HG03521 (cell line): ENCODE measurements around the gene SNX32.

Experiments used
- ATAC-seq: cut with Tn5 transposase; IDR thresholded peaks from one replicate; pipeline ENCODE4 v1.9.1; 2021; ENCODE audit warnings: mild to moderate bottlenecking, moderate library complexity; ENCODE audit not compliant: unreplicated experiment

The SNX32 gene

GRCh38 chr11:65854852-65855837 lies 21.4 kb downstream of the SNX32 start:
- no peak for ATAC-seq

GRCh38 chr11:65855927-65856363 lies 22.2 kb downstream of the SNX32 start:
- no peak for ATAC-seq

GRCh38 chr11:65856689-65857499 lies 23.1 kb downstream of the SNX32 start:
- peak; percentile 21 for ATAC-seq

- ATAC-seq = peak; percentile 2
Observed at GRCh38 chr11:65857500-65857852, 23.7 kb downstream of the SNX32 start.

GRCh38 chr11:65857853-65858680 lies 24.3 kb downstream of the SNX32 start, which contains the start of gene CFL1:
Gene CFL1 (minus strand): TSS chr11:65858180. CDS start chr11:65858099, 81 bp downstream.
- peak; percentile 50 for ATAC-seq

- no peak for ATAC-seq
Observed at GRCh38 chr11:65858681-65859087, 24.9 kb downstream of the SNX32 start.

- peak; percentile 50 for ATAC-seq
Observed at GRCh38 chr11:65859095-65859811, 25.5 kb downstream of the SNX32 start.

GRCh38 chr11:65859812-65860277 lies 26.1 kb downstream of the SNX32 start:
- no peak for ATAC-seq

GRCh38 chr11:65860278-65861164 lies 26.8 kb downstream of the SNX32 start, which contains the start of gene MUS81:
Gene MUS81 (plus strand): TSS chr11:65860433. CDS start chr11:65860754, 321 bp downstream.
- ATAC-seq = no peak

GRCh38 chr11:65861165-65861505 lies 27.4 kb downstream of the SNX32 start:
- no peak for ATAC-seq

- ATAC-seq = no peak
Observed at GRCh38 chr11:65861533-65862183, 27.9 kb downstream of the SNX32 start.

- no peak for ATAC-seq
Observed at GRCh38 chr11:65862191-65862735, 28.5 kb downstream of the SNX32 start.

GRCh38 chr11:65862941-65863888 lies 29.5 kb downstream of the SNX32 start:
- no peak for ATAC-seq

- no peak for ATAC-seq
Observed at GRCh38 chr11:65863889-65864705, 30.3 kb downstream of the SNX32 start.

GRCh38 chr11:65864706-65865471 lies 31.1 kb downstream of the SNX32 start:
- no peak for ATAC-seq
